GM12865 (cell line): Measurements from ENCODE around the gene ARL9.
A peak's percentile ranks its signal among the peaks of the same experiment; 100 is the strongest.

Source experiments
- DNase-seq: peaks from one replicate; pipeline ENCODE4 v3.0.0; 2010; ENCODE audit warnings: low read depth
- H3K4me3 ChIP-seq: 2 replicates; pipeline ENCODE4 v1.5.1; 2011; ENCODE audit warnings: mild to moderate bottlenecking, low read depth, low read length, control low read depth
- TF ChIP-seq, protein P1 (sequence below): IDR thresholded peaks from 2 replicates; pipeline ENCODE4 v1.5.1; 2011; ENCODE audit warnings: low read length, control low read depth, low read depth, inconsistent platforms; ENCODE audit not compliant: insufficient read depth; ENCODE audit errors: missing control alignments

Gene ARL9

GRCh38 chr4:56505269-56506130 is at the start of gene ARL9:
ARL9 (plus strand) TSS chr4:56505791; CDS start chr4:56505863, 72 bp downstream.
- DNase-seq = peak; percentile 37
- H3K4me3 ChIP-seq = peak within 1 kb of the TSS; percentile 28
- TF ChIP-seq, protein P1, sequence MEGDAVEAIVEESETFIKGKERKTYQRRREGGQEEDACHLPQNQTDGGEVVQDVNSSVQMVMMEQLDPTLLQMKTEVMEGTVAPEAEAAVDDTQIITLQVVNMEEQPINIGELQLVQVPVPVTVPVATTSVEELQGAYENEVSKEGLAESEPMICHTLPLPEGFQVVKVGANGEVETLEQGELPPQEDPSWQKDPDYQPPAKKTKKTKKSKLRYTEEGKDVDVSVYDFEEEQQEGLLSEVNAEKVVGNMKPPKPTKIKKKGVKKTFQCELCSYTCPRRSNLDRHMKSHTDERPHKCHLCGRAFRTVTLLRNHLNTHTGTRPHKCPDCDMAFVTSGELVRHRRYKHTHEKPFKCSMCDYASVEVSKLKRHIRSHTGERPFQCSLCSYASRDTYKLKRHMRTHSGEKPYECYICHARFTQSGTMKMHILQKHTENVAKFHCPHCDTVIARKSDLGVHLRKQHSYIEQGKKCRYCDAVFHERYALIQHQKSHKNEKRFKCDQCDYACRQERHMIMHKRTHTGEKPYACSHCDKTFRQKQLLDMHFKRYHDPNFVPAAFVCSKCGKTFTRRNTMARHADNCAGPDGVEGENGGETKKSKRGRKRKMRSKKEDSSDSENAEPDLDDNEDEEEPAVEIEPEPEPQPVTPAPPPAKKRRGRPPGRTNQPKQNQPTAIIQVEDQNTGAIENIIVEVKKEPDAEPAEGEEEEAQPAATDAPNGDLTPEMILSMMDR = no peak

GRCh38 chr4:56460085-56460484 is 45.5 kb upstream of the ARL9 start:
- TF ChIP-seq, protein P1 = no peak
- no peak overlapping the region for H3K4me3 ChIP-seq
- no peak for DNase-seq

GRCh38 chr4:56462157-56462556 is 43.4 kb upstream of the ARL9 start:
- TF ChIP-seq, protein P1 = no peak
- no peak overlapping the region for H3K4me3 ChIP-seq

GRCh38 chr4:56463711-56464110 is 41.9 kb upstream of the ARL9 start:
- TF ChIP-seq, protein P1 = no peak
- no peak overlapping the region for H3K4me3 ChIP-seq
- DNase-seq = no peak

More at GRCh38 chr4:56462157-56462556, 43.4 kb upstream of the ARL9 start:
- no peak for DNase-seq

- TF ChIP-seq, protein P1 = no peak
- H3K4me3 ChIP-seq = no peak overlapping the region
- DNase-seq = no peak
These were observed 41.0 kb upstream of the ARL9 start for GRCh38 chr4:56464581-56464980.

- DNase-seq = no peak
- TF ChIP-seq, protein P1 = no peak
- peak overlapping the region; percentile 73 for H3K4me3 ChIP-seq
These were observed 39.8 kb upstream of the ARL9 start for GRCh38 chr4:56465599-56466295.

GRCh38 chr4:56466296-56466761 is 39.3 kb upstream of the ARL9 start:
- DNase-seq = peak; percentile 34

More at GRCh38 chr4:56466296-56466761, 39.3 kb upstream of the ARL9 start:
- peak overlapping the region; percentile 73 for H3K4me3 ChIP-seq
